Measurements from ENCODE around the gene DUSP14.

The DUSP14 gene

GRCh38 chr17:37466471-37466870 lies 23.2 kb upstream of the DUSP14 start:
- H3K27me3 ChIP-seq (ENCODE audit: insufficient read depth, low read depth, severe bottlenecking) = no peaks in the 10 kb centered on the region
- H3K27ac ChIP-seq = no peak overlapping the region
- no peak overlapping the region for H3K4me3 ChIP-seq (ENCODE audit: low read depth, low read length)
- peaks cover 34% of the 10 kb centered on the region for H3K36me3 ChIP-seq
- no peak for TF ChIP-seq CTCF (IDR thresholded peaks at IDR 0.05; ENCODE audit: low read depth, low read length)
- H3K9me3 ChIP-seq (ENCODE audit: severe bottlenecking) = no peaks in the 10 kb centered on the region
- no peak for DNase-seq

- Histone ChIP-seq H3K27me3 (ENCODE audit: insufficient read depth, low read depth, severe bottlenecking) (no peaks in the 10 kb centered on the region), H3K36me3 (peaks cover 56% of the 10 kb centered on the region), H3K27ac (no peak overlapping the region), H3K4me3 (ENCODE audit: low read depth, low read length) (no peak overlapping the region), H3K9me3 (ENCODE audit: severe bottlenecking) (no peaks in the 10 kb centered on the region)
- TF ChIP-seq CTCF (IDR thresholded peaks at IDR 0.05; ENCODE audit: low read depth, low read length) = no peak
- no peak for DNase-seq
Measured at GRCh38 chr17:37470181-37470580, 19.5 kb upstream of the DUSP14 start.

- DNase-seq = no peak
- no peak for TF ChIP-seq CTCF (IDR thresholded peaks at IDR 0.05; ENCODE audit: low read depth, low read length)
- H3K4me3 ChIP-seq (ENCODE audit: low read depth, low read length) = no peak overlapping the region
- H3K9me3 ChIP-seq (ENCODE audit: severe bottlenecking) = no peaks in the 10 kb centered on the region
- peak overlapping the region; percentile 4; the same call in 1 of the 2 replicates for H3K27ac ChIP-seq
- peaks cover 58% of the 10 kb centered on the region for H3K36me3 ChIP-seq
- H3K27me3 ChIP-seq (ENCODE audit: insufficient read depth, low read depth, severe bottlenecking) = no peaks in the 10 kb centered on the region
Measured at GRCh38 chr17:37475731-37476420, 13.8 kb upstream of the DUSP14 start.

- peak; percentile 20 for DNase-seq
- H3K4me3 ChIP-seq (ENCODE audit: low read depth, low read length) = no peak overlapping the region
- H3K9me3 ChIP-seq (ENCODE audit: severe bottlenecking) = no peaks in the 10 kb centered on the region
- peak overlapping the region; percentile 4; the same call in 1 of the 2 replicates for H3K27ac ChIP-seq
- H3K36me3 ChIP-seq = peaks cover 53% of the 10 kb centered on the region
- TF ChIP-seq CTCF (IDR thresholded peaks at IDR 0.05; ENCODE audit: low read depth, low read length) = no peak
- no peaks in the 10 kb centered on the region for H3K27me3 ChIP-seq (ENCODE audit: insufficient read depth, low read depth, severe bottlenecking)
Measured at GRCh38 chr17:37476431-37477120, 13.1 kb upstream of the DUSP14 start.

GRCh38 chr17:37478187-37478586 lies 11.5 kb upstream of the DUSP14 start:
- H3K27me3 ChIP-seq (ENCODE audit: insufficient read depth, low read depth, severe bottlenecking) = no peaks in the 10 kb centered on the region
- no peak for DNase-seq
- H3K4me3 ChIP-seq (ENCODE audit: low read depth, low read length) = no peak overlapping the region
- peaks cover 46% of the 10 kb centered on the region for H3K36me3 ChIP-seq
- no peak for TF ChIP-seq CTCF (IDR thresholded peaks at IDR 0.05; ENCODE audit: low read depth, low read length)
- no peak overlapping the region for H3K27ac ChIP-seq
- H3K9me3 ChIP-seq (ENCODE audit: severe bottlenecking) = no peaks in the 10 kb centered on the region
